GM19397 (cell line): ENCODE measurements around the gene ISY1.
"Not testable (repeated sequence)": the region's sequence is repeated elsewhere in the genome, so short reads cannot be mapped to it uniquely, and the experiment has no call there.

ENCODE experiments used
- ATAC-seq: cut with Tn5 transposase; IDR thresholded peaks from one replicate; pipeline ENCODE4 v1.9.1; 2021; ENCODE audit warnings: mild to moderate bottlenecking, moderate library complexity; ENCODE audit not compliant: unreplicated experiment

The ISY1 gene

DNA sequence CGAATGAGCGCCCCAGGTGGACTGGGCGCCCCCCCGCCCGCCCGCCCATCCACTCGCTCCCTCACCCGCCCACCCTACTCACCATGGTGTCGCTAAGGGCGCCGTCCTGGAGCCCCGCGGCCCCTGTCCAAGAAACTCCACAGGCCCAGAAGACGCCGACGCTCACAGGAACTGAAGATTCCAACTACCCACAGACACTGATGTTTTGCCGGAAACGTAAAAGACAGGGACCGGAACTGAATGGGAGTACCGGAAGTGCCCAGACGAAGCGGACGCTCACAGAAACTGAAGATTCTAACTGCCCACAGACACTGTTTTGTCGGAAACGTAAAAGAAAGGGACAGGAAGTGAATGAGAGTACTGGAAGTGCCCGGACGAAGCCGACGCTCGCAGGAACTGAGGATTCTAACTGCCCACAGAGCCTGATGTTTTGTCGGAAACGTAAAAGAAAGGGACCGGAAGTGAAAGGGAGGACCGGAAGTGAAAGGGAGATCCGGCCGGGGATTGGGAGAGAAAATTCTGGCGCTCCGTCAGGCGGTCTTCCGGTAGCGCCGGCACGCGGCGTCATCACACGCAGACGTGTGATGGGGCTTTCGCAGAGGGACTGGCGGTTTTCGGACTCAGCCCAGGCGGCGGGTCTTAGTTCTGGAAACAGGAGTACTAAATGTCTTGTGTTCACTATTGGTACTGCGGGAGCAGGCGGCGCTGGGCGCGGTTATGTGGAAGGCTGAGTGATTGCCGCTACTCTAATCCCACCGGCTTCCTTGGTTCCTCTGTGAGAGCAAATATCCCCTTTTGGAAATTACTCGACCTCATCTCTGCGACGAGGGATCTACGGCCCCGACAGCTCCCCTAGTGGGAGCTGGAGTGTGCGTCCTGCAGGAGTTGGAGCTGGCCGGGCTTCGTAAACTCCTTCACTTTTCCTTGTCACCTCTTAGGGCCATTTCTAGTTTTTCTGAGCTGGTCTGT lies at the start of gene ISY1:
ISY1 (minus strand) TSS at position 173 of the 969 bp plus-strand sequence; CDS start at position 85, 88 bp downstream.
- ATAC-seq, result peak; percentile 85

DNA sequence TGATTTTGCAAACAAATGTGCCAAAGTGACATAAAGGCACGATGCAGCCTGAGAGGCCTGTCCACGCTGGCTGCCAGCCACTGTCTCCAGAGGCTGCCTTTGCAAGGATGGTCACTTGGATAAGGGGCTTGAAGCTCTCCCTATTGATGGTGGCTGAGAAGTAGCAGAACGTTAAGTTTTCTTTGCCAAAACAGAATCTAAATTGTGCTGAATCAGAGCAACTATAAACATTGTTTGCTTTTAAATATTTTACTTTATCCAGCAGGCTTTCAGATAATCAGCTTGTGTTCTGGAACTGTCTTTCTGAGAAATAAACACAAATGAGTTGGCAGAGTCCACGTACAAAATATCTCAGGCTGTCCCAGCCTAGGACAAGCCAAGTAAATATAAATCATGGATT lies 46.6 kb upstream of the ISY1 start:
- no peak for ATAC-seq

DNA sequence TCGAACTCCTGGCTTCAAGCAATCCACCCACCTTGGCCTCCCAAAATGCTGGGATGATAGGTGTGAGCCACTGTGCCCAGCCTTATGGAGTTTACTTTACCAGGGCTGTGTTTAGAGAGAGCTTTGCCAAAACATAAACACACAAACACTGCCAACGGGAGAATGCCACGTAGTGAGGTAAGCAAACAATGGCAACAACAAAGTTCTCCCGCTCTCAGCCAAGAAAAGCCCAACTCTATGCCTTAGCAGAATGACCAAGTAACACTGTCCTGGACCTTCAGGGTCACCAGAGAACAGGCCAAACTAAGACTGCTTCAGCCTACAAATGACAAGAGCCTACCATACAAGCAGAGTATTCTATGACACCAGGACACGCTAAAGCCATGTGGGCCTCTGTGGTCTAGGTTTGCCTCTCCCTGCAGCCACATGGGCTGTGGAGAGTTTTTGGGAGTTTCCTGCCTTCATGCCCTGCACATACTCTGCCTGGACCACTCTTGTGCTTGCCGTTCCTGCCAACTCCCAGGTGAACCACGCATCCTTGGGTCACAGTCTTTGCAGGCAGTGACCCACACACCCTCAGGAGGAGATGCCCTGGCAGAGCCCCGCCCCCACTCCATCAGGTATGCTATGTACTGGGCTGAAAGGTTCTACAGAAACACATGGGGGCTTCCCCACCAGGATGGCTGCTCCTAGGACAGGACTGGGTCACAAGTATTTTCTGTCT lies 44.4 kb upstream of the ISY1 start:
- ATAC-seq, result no peak

- ATAC-seq, result no peak
Measured at GRCh38 chr3:129204473-129204872, 43.6 kb upstream of the ISY1 start.

DNA sequence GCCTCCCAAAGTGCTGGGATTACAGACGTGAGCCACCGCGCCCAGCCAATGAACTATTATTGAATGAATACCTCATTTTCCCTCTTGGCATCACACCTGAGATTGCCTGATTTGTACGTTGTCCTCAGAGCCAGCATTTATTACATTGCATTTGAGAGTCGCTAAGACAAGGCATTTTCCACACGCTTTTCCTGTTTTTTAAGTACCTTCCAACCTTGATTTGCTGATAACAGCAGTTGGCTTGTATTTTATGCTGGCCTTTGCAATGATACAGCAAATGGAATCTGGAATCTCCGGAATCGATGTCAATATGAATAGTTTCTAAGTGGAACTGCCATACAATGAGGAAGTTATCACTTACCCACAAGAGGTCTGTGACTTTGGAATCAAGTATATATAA lies 38.5 kb upstream of the ISY1 start:
- ATAC-seq, result no peak

- ATAC-seq, result no peak
Measured at GRCh38 chr3:129197321-129197720, 36.5 kb upstream of the ISY1 start.

DNA sequence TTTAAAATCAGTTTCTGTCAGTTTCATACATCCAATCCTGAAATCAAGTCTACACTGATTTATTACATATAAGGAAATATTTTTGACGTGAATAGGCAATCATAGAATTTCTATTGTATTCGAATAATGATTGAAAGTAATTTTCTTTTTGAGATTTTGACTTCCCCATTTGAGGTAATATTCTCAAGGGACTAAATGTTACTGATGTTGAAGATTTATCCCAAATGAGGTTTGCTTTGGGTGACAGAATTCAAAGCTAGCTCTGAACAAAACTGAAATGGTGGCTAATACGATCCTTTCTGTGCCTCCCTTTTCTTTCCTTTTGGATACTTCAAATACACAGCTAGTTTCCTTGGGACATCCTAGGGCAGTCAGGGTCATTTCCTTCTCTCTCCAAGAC lies 35.7 kb upstream of the ISY1 start:
- ATAC-seq, result no peak

GRCh38 chr3:129195731-129196256 lies 34.9 kb upstream of the ISY1 start:
- ATAC-seq, result no peak

GRCh38 chr3:129189793-129190192 lies 28.9 kb upstream of the ISY1 start:
- ATAC-seq, result not testable (repeated sequence)

- ATAC-seq, result no peak
Measured at GRCh38 chr3:129187857-129188256, 27.0 kb upstream of the ISY1 start.

- no peak for ATAC-seq
Measured at GRCh38 chr3:129185783-129186182, 24.9 kb upstream of the ISY1 start.

GRCh38 chr3:129184784-129185542 lies 24.1 kb upstream of the ISY1 start:
- not testable (repeated sequence) for ATAC-seq

DNA sequence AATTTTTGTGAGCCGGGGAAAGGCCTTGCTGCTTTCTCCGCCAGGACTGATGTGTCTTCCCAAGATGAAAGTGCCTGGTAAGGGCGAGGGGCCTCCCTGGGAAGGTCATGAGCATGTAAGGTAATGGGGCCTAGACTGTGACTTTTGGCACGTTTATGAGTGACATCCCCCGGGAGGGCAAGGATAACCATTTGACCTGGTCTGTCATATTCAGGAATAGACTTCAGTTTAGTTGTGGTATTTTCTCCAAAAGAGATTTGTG lies 23.5 kb upstream of the ISY1 start:
- peak; percentile 7 for ATAC-seq

GRCh38 chr3:129183569-129184395 lies 22.9 kb upstream of the ISY1 start, which contains the start of gene CNBP:
Gene CNBP (minus strand): TSS chr3:129183896. CDS start chr3:129171757, 12,139 bp downstream.
- peak; percentile 97 for ATAC-seq

GRCh38 chr3:129182390-129183185 lies 21.7 kb upstream of the ISY1 start:
- ATAC-seq, result no peak

- no peak for ATAC-seq
Measured at GRCh38 chr3:129181819-129182218, 21.0 kb upstream of the ISY1 start.

DNA sequence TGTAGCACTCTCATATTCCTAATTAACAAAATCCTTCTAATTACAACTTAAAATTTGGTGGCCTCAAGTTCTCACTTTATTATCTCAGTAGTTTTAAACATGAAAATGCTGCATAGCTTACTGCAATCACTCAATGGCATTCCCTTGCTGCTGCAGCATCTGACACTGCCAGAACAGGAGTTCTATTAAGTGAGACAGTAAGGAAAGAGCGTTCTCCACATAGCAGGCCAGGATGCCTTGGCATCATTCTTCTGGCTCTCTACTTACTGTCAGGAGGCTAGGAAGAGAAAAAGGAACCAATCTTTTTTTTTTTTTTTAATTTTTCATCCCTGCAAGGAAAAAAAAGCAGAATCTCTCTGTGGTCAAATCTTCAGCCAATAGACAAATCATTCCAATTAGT lies 19.6 kb upstream of the ISY1 start:
- no peak for ATAC-seq

GRCh38 chr3:129176051-129176450 lies 15.2 kb upstream of the ISY1 start:
- no peak for ATAC-seq

- no peak for ATAC-seq
Measured at GRCh38 chr3:129173725-129174124, 12.9 kb upstream of the ISY1 start.
